GM18868 (cell line): ENCODE data around the gene GLT6D1.

ENCODE experiments used
- ATAC-seq: cut with Tn5 transposase; IDR thresholded peaks from one replicate; pipeline ENCODE4 v1.9.1; 2021; ENCODE audit warnings: mild to moderate bottlenecking, moderate library complexity; ENCODE audit not compliant: unreplicated experiment

GLT6D1 gene

GRCh38 chr9:135609366-135609955 lies 29.9 kb downstream of the GLT6D1 start:
- ATAC-seq = no peak

- no peak for ATAC-seq
Measured at GRCh38 chr9:135608999-135609317, 30.4 kb downstream of the GLT6D1 start.

- no peak for ATAC-seq
Measured at GRCh38 chr9:135608294-135608998, 30.9 kb downstream of the GLT6D1 start.

GRCh38 chr9:135607401-135608293 lies 31.7 kb downstream of the GLT6D1 start:
- ATAC-seq = no peak

GRCh38 chr9:135606885-135607259 lies 32.5 kb downstream of the GLT6D1 start:
- no peak for ATAC-seq

- no peak for ATAC-seq
Measured at GRCh38 chr9:135605238-135605781, 34.0 kb downstream of the GLT6D1 start.

GRCh38 chr9:135604437-135605237 lies 34.7 kb downstream of the GLT6D1 start:
- ATAC-seq = no peak

- no peak for ATAC-seq
Measured at GRCh38 chr9:135602789-135603481, 36.4 kb downstream of the GLT6D1 start.

GRCh38 chr9:135601988-135602387 lies 37.4 kb downstream of the GLT6D1 start:
- no peak for ATAC-seq

- ATAC-seq = no peak
Measured at GRCh38 chr9:135600296-135600817, 39.0 kb downstream of the GLT6D1 start.

GRCh38 chr9:135596211-135596610 lies 43.1 kb downstream of the GLT6D1 start:
- ATAC-seq = no peak

- no peak for ATAC-seq
Measured at GRCh38 chr9:135592625-135593024, 46.7 kb downstream of the GLT6D1 start.

GRCh38 chr9:135592331-135592590 lies 47.1 kb downstream of the GLT6D1 start:
- ATAC-seq = no peak

- no peak for ATAC-seq
Measured at GRCh38 chr9:135591506-135592330, 47.6 kb downstream of the GLT6D1 start.

GRCh38 chr9:135590486-135591079 lies 48.8 kb downstream of the GLT6D1 start:
- ATAC-seq = no peak

- no peak for ATAC-seq
Measured at GRCh38 chr9:135589596-135590485, 49.5 kb downstream of the GLT6D1 start.

GRCh38 chr9:135588886-135589595 lies 50.3 kb downstream of the GLT6D1 start:
- ATAC-seq = no peak
